GM19043 (cell line): ENCODE results near the gene SDHB.
A peak's percentile ranks its signal among the peaks of the same experiment; 100 is the strongest.

Experiments
- ATAC-seq: cut with Tn5 transposase; IDR thresholded peaks from one replicate; pipeline ENCODE4 v1.9.1; 2021; ENCODE audit warnings: low read depth; ENCODE audit not compliant: unreplicated experiment

Gene SDHB

GRCh38 chr1:17053685-17054410 is at the start of gene SDHB:
TSS of gene SDHB (minus strand) at chr1:17054032. CDS start at chr1:17054019, 13 bp downstream.
- peak; percentile 95 for ATAC-seq

- ATAC-seq: no peak
Measured at GRCh38 chr1:17102232-17102631, 48.4 kb upstream of the SDHB start.

- ATAC-seq: no peak
Measured at GRCh38 chr1:17101261-17101660, 47.4 kb upstream of the SDHB start.

GRCh38 chr1:17099616-17100340 is 45.9 kb upstream of the SDHB start:
- no peak for ATAC-seq

GRCh38 chr1:17098446-17099317 is 44.9 kb upstream of the SDHB start:
- ATAC-seq: no peak

- ATAC-seq: no peak
Measured at GRCh38 chr1:17097787-17098186, 44.0 kb upstream of the SDHB start.

GRCh38 chr1:17097147-17097546 is 43.3 kb upstream of the SDHB start:
- no peak for ATAC-seq

GRCh38 chr1:17096584-17096983 is 42.8 kb upstream of the SDHB start:
- no peak for ATAC-seq

- ATAC-seq: no peak
Measured at GRCh38 chr1:17095141-17095540, 41.3 kb upstream of the SDHB start.

GRCh38 chr1:17094664-17095063 is 40.8 kb upstream of the SDHB start:
- no peak for ATAC-seq

- no peak for ATAC-seq
Measured at GRCh38 chr1:17093822-17094393, 40.1 kb upstream of the SDHB start.

GRCh38 chr1:17091252-17091651 is 37.4 kb upstream of the SDHB start:
- ATAC-seq: no peak

- ATAC-seq: no peak
Measured at GRCh38 chr1:17089506-17089905, 35.7 kb upstream of the SDHB start.

GRCh38 chr1:17086751-17087150 is 32.9 kb upstream of the SDHB start:
- ATAC-seq: no peak

- ATAC-seq: no peak
Measured at GRCh38 chr1:17084787-17085186, 31.0 kb upstream of the SDHB start.

- no peak for ATAC-seq
Measured at GRCh38 chr1:17082761-17083160, 28.9 kb upstream of the SDHB start.

- no peak for ATAC-seq
Measured at GRCh38 chr1:17081439-17081838, 27.6 kb upstream of the SDHB start.

- no peak for ATAC-seq
Measured at GRCh38 chr1:17080880-17081279, 27.0 kb upstream of the SDHB start.

GRCh38 chr1:17080085-17080759 is 26.4 kb upstream of the SDHB start:
- no peak for ATAC-seq
